Activated CD4-positive, alpha-beta T cell treated with anti-CD3 and anti-CD28 coated beads, Interleukin-2, amount 10 ng/mL, durations not matched to agents 7 days and 5 days (primary cell): ENCODE measurements around the gene HSP90AB1. TPM values are rescaled to one million over a fixed set of nuclear protein-coding genes. Genes with fewer than 3 reads are reported as not detected.

Experiments used
- CTCF ChIA-PET: fragments of 350-600 bp; sonication (Branson Sonifier 250); formaldehyde crosslinking; loops from one replicate; lab custom pipeline; 2021; ENCODE audit warnings: antibody characterized with exemption; lab: Charles Lee
- POLR2A ChIA-PET: fragments of 350-600 bp; sonication (Branson Sonifier 250); formaldehyde crosslinking; loops from one replicate; lab custom pipeline; 2021; ENCODE audit warnings: antibody characterized with exemption; lab: Charles Lee
- DNase-seq: peaks from one replicate; pipeline ENCODE4 v3.0.0-alpha.2; 2020
- H3K27ac Mint-ChIP-seq: one replicate; pipeline ENCODE4 v1.8.0; 2021; ENCODE audit warnings: mild to moderate bottlenecking, moderate library complexity, mixed read lengths
- H3K27me3 Mint-ChIP-seq: one replicate; pipeline ENCODE4 v1.8.0; 2021; ENCODE audit warnings: mixed read lengths
- H3K36me3 Mint-ChIP-seq: one replicate; pipeline ENCODE4 v1.8.0; 2021; ENCODE audit warnings: low read depth, mixed read lengths
- H3K4me1 Mint-ChIP-seq: one replicate; pipeline ENCODE4 v1.8.0; 2021; ENCODE audit warnings: mixed read lengths
- H3K4me3 Mint-ChIP-seq: one replicate; pipeline ENCODE4 v1.8.0; 2021; ENCODE audit warnings: mild to moderate bottlenecking, moderate library complexity, mixed read lengths
- H3K9me3 Mint-ChIP-seq: one replicate; pipeline ENCODE4 v1.8.0; 2021; ENCODE audit warnings: mixed read lengths
- total RNA-seq, 2 experiments: library from RNA; stranded (reverse); gene quantifications; one replicate each; pipeline ENCODE4 v1.2.3, GENCODE V29; 2021

The HSP90AB1 gene
- total RNA-seq, result 100 to 1,000 TPM; 522 to 571 TPM

DNA sequence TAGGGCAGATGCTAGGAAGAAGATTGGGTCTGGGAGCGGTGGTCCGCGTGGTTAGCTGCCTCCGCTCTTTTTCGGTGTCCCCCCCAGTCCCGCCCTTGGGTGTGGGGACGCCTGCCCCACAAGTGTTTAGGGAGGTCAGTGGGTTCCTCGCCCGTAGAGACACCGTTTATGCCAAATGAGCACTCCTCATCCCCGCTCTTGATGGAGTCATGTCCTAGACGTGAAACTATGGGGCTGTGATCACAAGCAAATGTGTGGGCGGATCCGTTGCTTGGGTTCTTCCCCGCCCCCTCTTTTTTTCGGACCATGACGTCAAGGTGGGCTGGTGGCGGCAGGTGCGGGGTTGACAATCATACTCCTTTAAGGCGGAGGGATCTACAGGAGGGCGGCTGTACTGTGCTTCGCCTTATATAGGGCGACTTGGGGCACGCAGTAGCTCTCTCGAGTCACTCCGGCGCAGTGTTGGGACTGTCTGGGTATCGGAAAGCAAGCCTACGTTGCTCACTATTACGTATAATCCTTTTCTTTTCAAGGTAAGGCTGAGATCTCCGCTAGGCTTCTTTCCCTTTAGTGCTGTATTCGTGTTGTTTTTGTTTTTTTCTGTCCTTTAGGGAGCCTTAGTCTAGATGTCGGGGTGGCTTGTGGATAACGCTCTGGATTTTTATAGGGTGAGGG, at the start of gene HSP90AB1:
HSP90AB1 (plus strand) TSS at position 439 of the 675 bp plus-strand sequence. CDS start 1,529 bp downstream, outside the sequence.
- ChIA-PET CTCF (interaction anchor here (0.7 to 7.8 kb wide), 7 partner anchors 9 to 85 kb away, joined by 3 to 66 read pairs (median 5); partner anchors contain the start of genes AARS2 and SLC35B2), POLR2A (interaction anchor here (0.5 to 1.9 kb wide), 5 partner anchors 9 to 144 kb away, joined by 3 to 15 read pairs (median 3); partner anchors contain the start of gene SLC29A1)
- H3K4me3 Mint-ChIP-seq, result peak within 1 kb of the TSS; percentile 99
- DNase-seq, result peak; percentile 97
- no peaks in the 10 kb centered on the region for H3K9me3 Mint-ChIP-seq
- peak within 1 kb of the TSS; percentile 95 for H3K27ac Mint-ChIP-seq
- H3K36me3 Mint-ChIP-seq, result peaks cover 48% of the 10 kb centered on the region
- H3K27me3 Mint-ChIP-seq, result no peaks in the 10 kb centered on the region
- H3K4me1 Mint-ChIP-seq, result peaks cover 48% of the 10 kb centered on the region

DNA sequence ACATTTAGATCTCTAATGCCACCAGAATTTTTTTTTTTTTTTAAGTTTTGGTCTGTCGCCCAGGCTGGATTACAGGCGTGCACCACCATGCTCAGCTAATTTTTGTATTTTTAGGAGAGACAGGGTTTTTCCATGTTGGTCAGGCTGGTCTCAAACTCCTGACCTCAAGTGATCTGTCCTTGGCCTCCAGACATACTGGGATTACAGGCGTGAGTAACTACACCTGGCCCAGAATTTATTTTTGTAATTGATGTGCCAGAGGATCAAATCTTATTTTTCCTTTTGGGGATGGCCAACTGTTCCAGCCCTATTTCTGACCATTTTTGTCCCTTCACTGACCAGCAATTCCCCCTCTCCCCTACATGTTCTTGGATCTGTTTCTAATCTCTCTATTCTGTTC, 48.2 kb upstream of the HSP90AB1 start:
- ChIA-PET POLR2A (no interaction called here), CTCF (no interaction called here)
- Mint-ChIP-seq H3K36me3 (no peaks in the 10 kb centered on the region), H3K27me3 (peaks cover 4% of the 10 kb centered on the region), H3K4me3 (no peak overlapping the region), H3K9me3 (no peaks in the 10 kb centered on the region), H3K27ac (no peak overlapping the region), H3K4me1 (no peaks in the 10 kb centered on the region)
- no peak for DNase-seq

DNA sequence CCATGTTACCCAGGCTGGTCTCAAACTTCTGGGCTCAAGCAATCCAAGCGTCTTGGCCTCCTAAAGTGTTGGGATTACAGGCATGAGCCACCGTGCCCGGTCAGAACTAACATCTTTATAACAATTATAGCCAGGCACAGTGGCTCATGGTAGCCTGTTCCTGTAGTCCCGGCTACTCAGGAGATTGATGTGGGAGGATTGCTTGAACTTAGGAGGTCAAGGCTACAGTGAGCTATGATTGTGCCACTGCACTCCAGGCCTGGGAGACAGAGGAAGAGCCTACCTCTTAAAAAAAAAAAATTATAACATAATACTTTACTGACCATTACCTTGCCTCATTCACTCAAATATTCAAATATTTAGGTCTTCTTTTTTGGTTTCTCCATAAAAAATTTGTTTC, 47.0 kb upstream of the HSP90AB1 start:
- H3K4me1 Mint-ChIP-seq, result no peaks in the 10 kb centered on the region
- H3K9me3 Mint-ChIP-seq, result no peaks in the 10 kb centered on the region
- H3K4me3 Mint-ChIP-seq, result no peak overlapping the region
- ChIA-PET CTCF (no interaction called here), POLR2A (no interaction called here)
- no peaks in the 10 kb centered on the region for H3K36me3 Mint-ChIP-seq
- no peak overlapping the region for H3K27ac Mint-ChIP-seq
- peaks cover 9% of the 10 kb centered on the region for H3K27me3 Mint-ChIP-seq
- DNase-seq, result no peak

- CTCF ChIA-PET, result interaction anchor here (1.7 kb wide), 1 partner anchor 10 kb away, joined by 3 read pairs; no protein-coding TSS in a partner anchor
- Mint-ChIP-seq H3K4me3 (no peak overlapping the region), H3K9me3 (no peaks in the 10 kb centered on the region)
Observed at GRCh38 chr6:44201200-44201599, 45.7 kb upstream of the HSP90AB1 start.

DNA sequence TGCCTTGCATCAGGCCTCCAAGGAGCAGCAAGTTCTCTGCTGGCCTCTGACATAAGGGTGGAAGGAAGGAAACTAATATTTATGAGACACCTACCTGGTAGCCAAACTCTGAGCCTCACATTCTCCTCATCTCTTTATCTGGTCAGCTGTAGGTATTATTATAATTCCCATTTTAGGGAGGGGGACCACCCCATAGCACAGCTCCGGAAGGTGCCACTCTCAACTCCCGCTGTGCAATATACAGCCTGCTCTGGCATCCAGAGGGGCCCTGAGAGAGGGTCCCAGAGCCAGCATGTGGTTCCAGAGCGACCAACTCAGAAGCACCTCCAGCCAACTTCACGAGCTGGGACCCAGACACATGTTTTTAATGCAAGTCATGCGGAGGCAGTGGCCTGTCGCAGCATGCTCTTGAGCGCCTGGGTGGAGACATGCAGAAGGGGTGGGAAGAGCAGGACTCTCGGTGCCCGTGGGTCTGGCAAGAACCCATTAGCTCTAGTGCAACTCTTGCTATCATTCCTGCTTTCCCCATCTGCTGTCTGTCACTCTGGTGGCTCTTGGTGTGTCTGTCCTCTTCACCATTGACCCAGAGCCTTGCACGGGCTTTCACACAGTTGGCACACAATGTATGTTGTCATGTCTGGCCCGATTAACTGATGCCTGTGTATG, 45.1 kb upstream of the HSP90AB1 start:
- Mint-ChIP-seq H3K27me3 (peaks cover 8% of the 10 kb centered on the region), H3K27ac (no peak overlapping the region), H3K9me3 (no peaks in the 10 kb centered on the region), H3K4me3 (no peak overlapping the region), H3K36me3 (no peaks in the 10 kb centered on the region), H3K4me1 (no peaks in the 10 kb centered on the region)
- POLR2A ChIA-PET, result no interaction called here
- CTCF ChIA-PET, result interaction anchor here (1.7 kb wide), 1 partner anchor 9 kb away, joined by 3 read pairs; no protein-coding TSS in a partner anchor
- no peak for DNase-seq

More at GRCh38 chr6:44201200-44201599, 45.7 kb upstream of the HSP90AB1 start:
- DNase-seq, result no peak
- Mint-ChIP-seq H3K4me1 (no peaks in the 10 kb centered on the region), H3K27me3 (peaks cover 8% of the 10 kb centered on the region), H3K36me3 (no peaks in the 10 kb centered on the region), H3K27ac (no peak overlapping the region)
- POLR2A ChIA-PET, result no interaction called here

GRCh38 chr6:44202332-44202971, 44.4 kb upstream of the HSP90AB1 start:
- Mint-ChIP-seq H3K4me3 (no peak overlapping the region), H3K27ac (no peak overlapping the region), H3K27me3 (peaks cover 8% of the 10 kb centered on the region), H3K4me1 (no peaks in the 10 kb centered on the region), H3K9me3 (no peaks in the 10 kb centered on the region), H3K36me3 (no peaks in the 10 kb centered on the region)
- POLR2A ChIA-PET, result no interaction called here
- no peak for DNase-seq
- CTCF ChIA-PET, result interaction anchor here (0.7 to 1.7 kb wide), 2 partner anchors 8 to 9 kb away, joined by 3 read pairs; no protein-coding TSS in a partner anchor

GRCh38 chr6:44202972-44203750, 43.7 kb upstream of the HSP90AB1 start:
- CTCF ChIA-PET, result interaction anchor here (0.7 to 1.6 kb wide), 3 partner anchors 9 to 107 kb away, joined by 3 to 6 read pairs (median 3); no protein-coding TSS in a partner anchor

GRCh38 chr6:44203955-44204354, 42.9 kb upstream of the HSP90AB1 start:
- Mint-ChIP-seq H3K27me3 (peaks cover 14% of the 10 kb centered on the region), H3K36me3 (no peaks in the 10 kb centered on the region), H3K4me1 (no peaks in the 10 kb centered on the region), H3K9me3 (no peaks in the 10 kb centered on the region), H3K4me3 (no peak overlapping the region), H3K27ac (no peak overlapping the region)
- CTCF ChIA-PET, result interaction anchor here (0.9 to 1.6 kb wide), 3 partner anchors 9 to 107 kb away, joined by 3 to 6 read pairs (median 3); no protein-coding TSS in a partner anchor
- POLR2A ChIA-PET, result no interaction called here
- no peak for DNase-seq

More at GRCh38 chr6:44202972-44203750, 43.7 kb upstream of the HSP90AB1 start:
- no peak for DNase-seq
- Mint-ChIP-seq H3K4me3 (no peak overlapping the region), H3K9me3 (no peaks in the 10 kb centered on the region), H3K36me3 (no peaks in the 10 kb centered on the region), H3K4me1 (no peaks in the 10 kb centered on the region), H3K27me3 (peaks cover 8% of the 10 kb centered on the region), H3K27ac (peak overlapping the region; percentile 46)
- POLR2A ChIA-PET, result no interaction called here

- POLR2A ChIA-PET, result no interaction called here
- no peak overlapping the region for H3K4me3 Mint-ChIP-seq
- no peak overlapping the region for H3K27ac Mint-ChIP-seq
- no peaks in the 10 kb centered on the region for H3K9me3 Mint-ChIP-seq
- CTCF ChIA-PET, result interaction anchor here (1.9 kb wide), 1 partner anchor 20 kb away, joined by 5 read pairs; no protein-coding TSS in a partner anchor
- no peaks in the 10 kb centered on the region for H3K36me3 Mint-ChIP-seq
- H3K27me3 Mint-ChIP-seq, result peaks cover 17% of the 10 kb centered on the region
- no peak for DNase-seq
- no peaks in the 10 kb centered on the region for H3K4me1 Mint-ChIP-seq
Observed at GRCh38 chr6:44207966-44208365, 38.9 kb upstream of the HSP90AB1 start.

DNA sequence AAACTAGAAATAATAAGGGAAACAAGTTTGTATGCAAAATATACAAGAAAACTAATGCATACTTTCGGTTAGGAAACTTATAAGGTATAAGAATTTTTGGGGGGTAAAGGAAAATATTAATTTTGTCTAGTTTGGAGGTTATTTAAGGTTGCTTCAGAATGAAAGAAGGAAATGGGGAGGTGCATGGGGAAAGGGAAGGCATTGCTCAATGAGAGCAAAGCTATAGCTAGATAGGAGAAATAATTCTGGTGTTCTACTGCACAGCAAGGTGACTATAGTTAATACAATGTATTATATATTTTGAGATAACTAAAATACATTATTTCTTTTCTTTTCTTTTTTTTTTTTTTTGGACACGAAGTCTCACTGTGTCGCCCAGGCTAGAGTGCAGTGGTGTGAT, 35.6 kb upstream of the HSP90AB1 start:
- Mint-ChIP-seq H3K27ac (no peak overlapping the region), H3K9me3 (no peaks in the 10 kb centered on the region), H3K36me3 (no peaks in the 10 kb centered on the region), H3K4me1 (no peaks in the 10 kb centered on the region), H3K27me3 (peaks cover 13% of the 10 kb centered on the region), H3K4me3 (no peak overlapping the region)
- CTCF ChIA-PET, result interaction anchor here (0.5 to 1.6 kb wide), 5 partner anchors 10 to 37 kb away, joined by 3 to 7 read pairs (median 4); no protein-coding TSS in a partner anchor
- no peak for DNase-seq
- POLR2A ChIA-PET, result no interaction called here

- DNase-seq, result no peak
- ChIA-PET POLR2A (no interaction called here), CTCF (no interaction called here)
- Mint-ChIP-seq H3K27ac (no peak overlapping the region), H3K4me3 (no peak overlapping the region), H3K36me3 (no peaks in the 10 kb centered on the region), H3K27me3 (peaks cover 18% of the 10 kb centered on the region), H3K9me3 (no peaks in the 10 kb centered on the region), H3K4me1 (peaks cover 6% of the 10 kb centered on the region)
Observed at GRCh38 chr6:44214307-44214706, 32.6 kb upstream of the HSP90AB1 start.
